HG03066 (cell line): ENCODE measurements around the gene BTLA.
"Not testable (repeated sequence)": the region's sequence is repeated elsewhere in the genome, so short reads cannot be mapped to it uniquely, and the experiment has no call there.

Experiments used
- ATAC-seq: cut with Tn5 transposase; IDR thresholded peaks from one replicate; pipeline ENCODE4 v1.9.1; 2021; ENCODE audit warnings: low read depth; ENCODE audit not compliant: unreplicated experiment

Gene BTLA

GRCh38 chr3:112492124-112492523, 7.1 kb downstream of the BTLA start:
- no peak for ATAC-seq

GRCh38 chr3:112491373-112491772, 7.9 kb downstream of the BTLA start:
- no peak for ATAC-seq

GRCh38 chr3:112489674-112490479, 9.4 kb downstream of the BTLA start:
- ATAC-seq: no peak

- ATAC-seq: no peak
These were observed 12.3 kb downstream of the BTLA start for GRCh38 chr3:112486811-112487505.

- ATAC-seq: no peak
These were observed 14.9 kb downstream of the BTLA start for GRCh38 chr3:112484352-112484751.

- ATAC-seq: no peak
These were observed 16.6 kb downstream of the BTLA start for GRCh38 chr3:112482675-112483074.

GRCh38 chr3:112481302-112481721, 18.0 kb downstream of the BTLA start:
- ATAC-seq: no peak

- ATAC-seq: no peak
These were observed 21.4 kb downstream of the BTLA start for GRCh38 chr3:112477891-112478290.

GRCh38 chr3:112476346-112476745, 22.9 kb downstream of the BTLA start:
- no peak for ATAC-seq

GRCh38 chr3:112474796-112475195, 24.5 kb downstream of the BTLA start:
- no peak for ATAC-seq

- no peak for ATAC-seq
These were observed 26.6 kb downstream of the BTLA start for GRCh38 chr3:112472691-112473090.

GRCh38 chr3:112471596-112472325, 27.5 kb downstream of the BTLA start:
- no peak for ATAC-seq

- no peak for ATAC-seq
These were observed 28.5 kb downstream of the BTLA start for GRCh38 chr3:112470788-112471187.

GRCh38 chr3:112469671-112470070, 29.6 kb downstream of the BTLA start:
- ATAC-seq: no peak

GRCh38 chr3:112467539-112467938, 31.7 kb downstream of the BTLA start:
- ATAC-seq: no peak

- no peak for ATAC-seq
These were observed 33.3 kb downstream of the BTLA start for GRCh38 chr3:112466020-112466419.

GRCh38 chr3:112464264-112464663, 35.0 kb downstream of the BTLA start:
- peak; percentile 30 for ATAC-seq

- ATAC-seq: peak; percentile 40
These were observed 36.0 kb downstream of the BTLA start for GRCh38 chr3:112463250-112463649.

- ATAC-seq: not testable (repeated sequence)
These were observed 37.5 kb downstream of the BTLA start for GRCh38 chr3:112461787-112462186.

GRCh38 chr3:112460519-112461195, 38.6 kb downstream of the BTLA start:
- ATAC-seq: peak; percentile 57

GRCh38 chr3:112459750-112460149, 39.5 kb downstream of the BTLA start:
- peak; percentile 36 for ATAC-seq
